PFSK-1 (cell line): ENCODE data around the gene TESMIN.

Source experiments
- FOXP2 ChIP-seq: optimal IDR thresholded peaks from 2 replicates; pipeline ENCODE3; 2011; ENCODE audit warnings: borderline replicate concordance, control low read depth, inconsistent platforms; ENCODE audit not compliant: insufficient read depth; ENCODE audit errors: extremely low read length, extremely low read depth
- POLR2AphosphoS5 ChIP-seq: IDR thresholded peaks from 2 replicates; pipeline ENCODE4 v1.6.1; 2012; ENCODE audit warnings: low read depth, mild to moderate bottlenecking, control low read depth, low read length, moderate library complexity
- REST ChIP-seq, 2 experiments: IDR thresholded peaks; 2 replicates each; pipeline versions ENCODE4 v1.6.1 to v1.8.0; 2011 to 2012; ENCODE audit warnings: low read depth in 2 of 2, low read length in 2 of 2, control low read depth in 1 of 2, inconsistent platforms in 1 of 2, mild to moderate bottlenecking in 1 of 2, moderate library complexity in 1 of 2; ENCODE audit not compliant: insufficient read depth in 1 of 2
- SIN3A ChIP-seq: IDR thresholded peaks from 2 replicates; pipeline ENCODE4 v1.6.1; 2012; ENCODE audit warnings: mild to moderate bottlenecking, low read length, moderate library complexity, borderline replicate concordance; ENCODE audit not compliant: insufficient read depth
- TAF1 ChIP-seq: IDR thresholded peaks from 2 replicates; pipeline ENCODE4 v1.6.1; 2012; ENCODE audit warnings: low read length, control low read depth, borderline replicate concordance; ENCODE audit not compliant: insufficient read depth

Gene TESMIN

DNA sequence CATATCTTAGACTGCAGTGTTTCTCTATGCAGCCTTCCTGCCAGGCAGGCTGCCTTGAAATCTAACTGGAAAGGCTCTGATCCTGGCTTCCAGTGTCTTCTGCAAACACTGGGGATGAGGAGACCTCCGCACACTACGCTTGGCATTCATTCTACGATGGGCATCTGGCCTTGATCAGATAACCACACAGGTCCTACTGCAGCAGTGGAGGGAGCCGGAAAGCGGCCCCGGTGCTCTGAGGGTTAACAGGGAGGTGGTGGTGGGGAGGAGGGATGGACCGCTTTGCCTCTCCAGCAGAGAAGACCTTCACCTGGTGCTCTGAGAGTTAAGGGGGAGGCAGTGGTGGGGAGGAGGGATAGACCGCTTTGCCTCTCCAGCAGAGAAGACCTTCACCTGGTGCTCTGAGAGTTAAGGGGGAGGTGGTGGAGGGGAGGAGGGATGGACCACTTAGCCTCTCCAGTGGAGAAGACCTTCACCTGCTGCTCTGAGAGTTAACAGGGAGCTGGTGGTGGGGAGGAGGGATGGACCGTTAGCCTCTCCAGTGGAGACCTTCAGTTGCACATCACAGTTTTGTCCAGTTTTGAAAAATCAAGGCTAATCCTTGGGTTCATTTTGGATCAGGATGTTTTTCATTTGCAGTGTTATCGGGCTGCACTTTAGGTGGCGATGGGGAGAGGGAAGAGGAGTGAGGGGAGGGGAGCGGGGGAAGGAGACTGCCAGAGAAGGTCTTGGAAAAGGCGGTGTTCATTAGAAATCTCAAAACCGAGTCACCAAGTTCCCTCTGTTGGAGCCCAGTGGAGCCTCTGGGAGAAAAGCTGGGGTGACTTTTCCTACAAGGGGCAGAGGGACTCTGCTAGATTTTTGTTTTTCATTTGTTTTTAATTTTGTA is 61.3 kb downstream of the TESMIN start:
- no peak for TF ChIP-seq SIN3A
- TF ChIP-seq REST (IDR thresholded peaks at IDR 0.05; ENCODE audit: insufficient read depth in 1 of 2, low read depth in 2 of 2, low read length in 2 of 2): no peak

DNA sequence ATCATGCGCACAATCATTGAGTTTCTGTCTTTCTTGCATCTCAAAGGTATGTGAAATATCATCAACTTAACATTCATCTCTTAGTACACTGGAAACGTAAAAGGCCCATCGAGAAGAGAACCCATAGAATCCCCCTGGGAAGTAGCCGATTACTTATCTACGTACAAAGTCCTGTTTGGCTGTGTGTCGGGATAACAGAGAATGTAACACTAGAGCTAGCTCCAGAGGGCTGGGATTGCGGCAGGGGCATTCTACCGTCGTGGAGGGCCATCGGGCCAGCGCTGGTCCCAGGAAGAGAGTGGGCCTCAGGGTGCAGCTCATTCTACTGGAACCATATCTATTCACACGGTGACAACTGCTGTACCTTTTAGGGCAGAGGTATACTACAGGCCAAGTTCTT is 62.4 kb downstream of the TESMIN start:
- TF ChIP-seq FOXP2 (no peak), SIN3A (no peak), TAF1 (no peak), POLR2AphosphoS5 (no peak), REST (IDR thresholded peaks at IDR 0.05; ENCODE audit: insufficient read depth in 1 of 2, low read depth in 2 of 2, low read length in 2 of 2) (no peak)

DNA sequence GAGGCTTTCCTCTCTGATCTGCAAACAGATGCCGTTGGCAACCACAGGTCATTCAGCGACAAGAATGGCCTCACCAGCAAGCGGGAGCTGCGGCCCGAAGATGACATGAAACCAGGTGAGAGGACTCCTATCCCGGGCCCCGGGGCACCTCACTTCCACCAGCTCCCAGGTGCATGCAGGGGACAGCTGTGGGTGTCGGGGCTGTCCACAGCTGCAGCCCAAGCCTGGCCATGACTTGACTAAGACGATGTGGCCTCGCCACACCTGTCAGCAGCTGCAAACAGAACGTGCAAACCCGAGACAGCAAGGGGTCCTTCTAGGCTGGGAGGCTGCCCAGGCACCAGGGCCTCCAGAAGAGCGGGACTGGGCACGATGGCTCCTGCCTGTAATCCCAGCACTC is 63.3 kb downstream of the TESMIN start:
- TF ChIP-seq REST (IDR thresholded peaks at IDR 0.05; ENCODE audit: insufficient read depth in 1 of 2, low read depth in 2 of 2, low read length in 2 of 2): no peak
- no peak for TF ChIP-seq SIN3A
- no peak for TF ChIP-seq FOXP2
- no peak for TF ChIP-seq TAF1
- no peak for TF ChIP-seq POLR2AphosphoS5

DNA sequence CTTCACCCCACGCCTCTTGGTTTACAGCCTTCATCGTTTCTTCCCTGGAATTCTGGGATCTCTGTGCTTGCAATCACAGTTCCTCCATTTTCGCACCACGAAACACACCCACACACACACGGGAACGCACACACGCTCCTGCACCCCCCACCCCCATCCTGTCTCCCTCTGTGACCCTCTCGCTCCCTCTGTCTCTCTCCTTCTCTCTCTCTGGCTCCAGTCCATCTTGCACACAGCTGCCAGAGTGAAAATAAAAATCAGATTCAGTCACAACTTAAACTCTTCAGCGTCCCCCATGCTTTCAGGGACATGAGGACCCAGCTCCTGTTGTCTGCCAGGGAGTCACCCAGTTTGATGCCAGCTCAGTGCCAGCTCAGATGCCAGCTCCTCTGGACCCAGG is 64.0 kb downstream of the TESMIN start:
- no peak for TF ChIP-seq FOXP2
- no peak for TF ChIP-seq REST (IDR thresholded peaks at IDR 0.05; ENCODE audit: insufficient read depth in 1 of 2, low read depth in 2 of 2, low read length in 2 of 2)
- TF ChIP-seq TAF1: no peak
- no peak for TF ChIP-seq POLR2AphosphoS5
- no peak for TF ChIP-seq SIN3A

DNA sequence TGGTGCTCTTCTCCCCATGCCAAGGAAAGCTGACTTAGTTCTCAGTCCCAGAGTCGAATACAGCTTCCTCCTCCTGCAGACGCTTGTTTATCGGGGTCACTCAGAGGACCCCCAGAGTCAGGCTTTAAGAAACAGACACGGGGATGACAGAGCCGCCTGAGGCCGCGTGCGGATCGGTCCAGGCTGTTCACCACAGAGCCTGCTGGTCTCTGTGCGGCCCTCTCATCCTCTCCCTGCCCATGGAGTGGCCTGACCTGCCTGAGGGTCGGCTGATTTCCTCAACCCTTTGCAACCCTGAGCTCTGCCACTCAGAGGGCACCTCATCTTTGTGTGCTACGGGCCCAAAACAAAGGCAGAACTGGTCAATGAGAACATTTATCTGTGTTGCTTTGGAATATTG is 64.8 kb downstream of the TESMIN start:
- TF ChIP-seq REST (IDR thresholded peaks at IDR 0.05; ENCODE audit: insufficient read depth in 1 of 2, low read depth in 2 of 2, low read length in 2 of 2) (no peak), SIN3A (no peak), POLR2AphosphoS5 (no peak), FOXP2 (no peak), TAF1 (no peak)
